ENCODE measurements around the gene AK9.

DNA sequence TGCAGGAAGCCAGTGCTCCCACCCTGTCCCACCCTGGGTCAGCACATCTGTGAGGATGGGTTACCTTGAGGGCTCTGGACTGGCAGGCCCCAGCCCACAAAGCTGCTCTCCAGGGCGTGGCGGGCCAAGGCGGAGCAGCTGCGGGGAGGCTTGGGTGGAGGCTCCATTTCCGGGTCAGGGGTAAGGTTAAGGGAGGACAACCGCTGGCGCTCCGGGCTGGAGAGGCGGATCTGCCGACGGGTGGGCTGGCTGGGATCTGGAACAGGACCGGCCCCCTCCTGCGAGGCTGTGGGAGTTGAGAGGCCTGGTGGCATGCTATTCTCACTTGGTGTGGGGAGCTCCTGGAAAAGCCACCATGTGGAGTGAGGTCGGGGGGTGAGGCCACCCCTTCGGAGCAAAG, 244.9 kb downstream of the AK9 start:
- TF ChIP-seq POLR2AphosphoS5 (IDR thresholded peaks at IDR 0.05) = no peak
- no peak for TF ChIP-seq CTCF (IDR thresholded peaks at IDR 0.05)
